ENCODE measurements around the gene PDIA5. TPM values are rescaled to one million over a fixed set of nuclear protein-coding genes. Genes with fewer than 3 reads are reported as not detected.
"Not testable (repeated sequence)": the region's sequence is repeated elsewhere in the genome, so short reads cannot be mapped to it uniquely, and the experiment has no call there.

Gene PDIA5
- total and polyA plus RNA-seq, 4 donors = 15.5 to 38.6 (median 30.7) TPM

GRCh38 chr3:123112232-123112631 is 45.4 kb downstream of the PDIA5 start:
- DNase-seq (no peak), ATAC-seq (ENCODE audit: insufficient read depth, low FRiP score) (no peak)
- TF ChIP-seq CTCF (IDR thresholded peaks at IDR 0.05; ENCODE audit: control extremely low read depth, extremely low read depth) = no peak
- Histone ChIP-seq H3K27ac (ENCODE audit: low read depth in 1 of 2, low read length in 1 of 2) (no peak overlapping the region), H3K27me3 (ENCODE audit: control insufficient read depth in 3 of 3, insufficient read depth in 3 of 3, low read length in 2 of 3) (no peaks in the 10 kb centered on the region), H3K4me3 (no peak overlapping the region), H3K4me1 (ENCODE audit: control insufficient read depth in 5 of 5, insufficient read depth in 5 of 5, low read length in 5 of 5) (peaks cover 0 to 9% (median 2%) of the 10 kb centered on the region in 5 donors), H3K9ac (ENCODE audit: insufficient read depth in 1 of 2, low read length in 2 of 2) (no peak overlapping the region), H3K36me3 (ENCODE audit: control insufficient read depth in 4 of 4, insufficient read depth in 4 of 4, low read length in 4 of 4) (peaks cover 0 to 37% (median 1%) of the 10 kb centered on the region in 4 donors), H3K9me3 (ENCODE audit: control insufficient read depth in 4 of 4, insufficient read depth in 3 of 4, low read length in 3 of 4) (no peaks in the 10 kb centered on the region)
- 79 to 86% methylated on average over 5 of the region's 5 CpGs for WGBS, 2 donors

GRCh38 chr3:123112656-123113055 is 45.8 kb downstream of the PDIA5 start:
- not testable (repeated sequence) for H3K4me1 ChIP-seq (ENCODE audit: control insufficient read depth in 5 of 5, insufficient read depth in 5 of 5, low read length in 5 of 5); H3K27me3 ChIP-seq (ENCODE audit: control insufficient read depth in 3 of 3, insufficient read depth in 3 of 3, low read length in 2 of 3); DNase-seq; H3K27ac ChIP-seq (ENCODE audit: low read depth in 1 of 2, low read length in 1 of 2); H3K9me3 ChIP-seq (ENCODE audit: control insufficient read depth in 4 of 4, insufficient read depth in 3 of 4, low read length in 3 of 4); H3K4me3 ChIP-seq; H3K9ac ChIP-seq (ENCODE audit: insufficient read depth in 1 of 2, low read length in 2 of 2); ATAC-seq (ENCODE audit: insufficient read depth, low FRiP score)
- WGBS, 2 donors = 94 to 96% methylated on average over 7 of the region's 7 CpGs
- peaks cover 0 to 35% (median 1%) of the 10 kb centered on the region in 4 donors for H3K36me3 ChIP-seq (ENCODE audit: control insufficient read depth in 4 of 4, insufficient read depth in 4 of 4, low read length in 4 of 4)

GRCh38 chr3:123113889-123114450 is 47.1 kb downstream of the PDIA5 start:
- WGBS, 2 donors = 39 to 56% methylated on average over 5 of the region's 5 CpGs
- DNase-seq (no peak), ATAC-seq (ENCODE audit: insufficient read depth, low FRiP score) (no peak)
- Histone ChIP-seq H3K9ac (ENCODE audit: insufficient read depth in 1 of 2, low read length in 2 of 2) (no peak overlapping the region), H3K4me1 (ENCODE audit: control insufficient read depth in 5 of 5, insufficient read depth in 5 of 5, low read length in 5 of 5) (peaks cover 0 to 9% (median 2%) of the 10 kb centered on the region in 5 donors), H3K27ac (ENCODE audit: low read depth in 1 of 2, low read length in 1 of 2) (no peak overlapping the region), H3K36me3 (ENCODE audit: control insufficient read depth in 4 of 4, insufficient read depth in 4 of 4, low read length in 4 of 4) (peaks cover 0 to 42% (median 3%) of the 10 kb centered on the region in 4 donors), H3K27me3 (ENCODE audit: control insufficient read depth in 3 of 3, insufficient read depth in 3 of 3, low read length in 2 of 3) (no peaks in the 10 kb centered on the region), H3K9me3 (ENCODE audit: control insufficient read depth in 4 of 4, insufficient read depth in 3 of 4, low read length in 3 of 4) (no peaks in the 10 kb centered on the region), H3K4me3 (no peak overlapping the region)
- no peak for TF ChIP-seq CTCF (IDR thresholded peaks at IDR 0.05; ENCODE audit: control extremely low read depth, extremely low read depth)

- H3K27ac ChIP-seq (ENCODE audit: low read depth in 1 of 2, low read length in 1 of 2) = no peak overlapping the region
- H3K4me3 ChIP-seq = no peak overlapping the region
- H3K27me3 ChIP-seq (ENCODE audit: control insufficient read depth in 3 of 3, insufficient read depth in 3 of 3, low read length in 2 of 3) = no peaks in the 10 kb centered on the region
- no peak for TF ChIP-seq CTCF (IDR thresholded peaks at IDR 0.05; ENCODE audit: control extremely low read depth, extremely low read depth)
- H3K4me1 ChIP-seq (ENCODE audit: control insufficient read depth in 5 of 5, insufficient read depth in 5 of 5, low read length in 5 of 5) = peaks cover 0 to 6% (median 2%) of the 10 kb centered on the region in 5 donors
- 97 to 98% methylated on average over 10 of the region's 10 CpGs for WGBS, 2 donors
- DNase-seq (no peak), ATAC-seq (ENCODE audit: insufficient read depth, low FRiP score) (no peak)
- H3K9ac ChIP-seq (ENCODE audit: insufficient read depth in 1 of 2, low read length in 2 of 2) = no peak overlapping the region
- H3K36me3 ChIP-seq (ENCODE audit: control insufficient read depth in 4 of 4, insufficient read depth in 4 of 4, low read length in 4 of 4) = peaks cover 0 to 41% (median 3%) of the 10 kb centered on the region in 4 donors
- no peaks in the 10 kb centered on the region for H3K9me3 ChIP-seq (ENCODE audit: control insufficient read depth in 4 of 4, insufficient read depth in 3 of 4, low read length in 3 of 4)
These were observed 49.3 kb downstream of the PDIA5 start for GRCh38 chr3:123116116-123116515.

All from lung (tissue), 12 donors.